Measurements from ENCODE around the gene SLC12A4.

Gene SLC12A4

GRCh38 chr16:67965668-67966548, 2.5 kb downstream of the SLC12A4 start:
- no peak for DNase-seq (ENCODE audit: extremely low read depth, insufficient read length)
- Histone ChIP-seq H3K4me3 (replicated peaks; ENCODE audit: low read depth, low read length) (peak overlapping the region; percentile 66), H3K36me3 (ENCODE audit: control insufficient read depth, insufficient read depth, low read length) (peaks cover 19% of the 10 kb centered on the region), H3K27me3 (replicated peaks; ENCODE audit: control insufficient read depth, insufficient read depth, low read length) (no peaks in the 10 kb centered on the region)
- no peak for TF ChIP-seq CTCF (IDR thresholded peaks at IDR 0.05; ENCODE audit: insufficient read depth, low read length, poor library complexity, severe bottlenecking)

- TF ChIP-seq CTCF (IDR thresholded peaks at IDR 0.05; ENCODE audit: insufficient read depth, low read length, poor library complexity, severe bottlenecking): no peak
- H3K27me3 ChIP-seq (replicated peaks; ENCODE audit: control insufficient read depth, insufficient read depth, low read length): no peaks in the 10 kb centered on the region
- H3K4me3 ChIP-seq (replicated peaks; ENCODE audit: low read depth, low read length): no peak overlapping the region
- peaks cover 29% of the 10 kb centered on the region for H3K36me3 ChIP-seq (ENCODE audit: control insufficient read depth, insufficient read depth, low read length)
- no peak for DNase-seq (ENCODE audit: extremely low read depth, insufficient read length)
Measured at GRCh38 chr16:67964477-67965131, 3.8 kb downstream of the SLC12A4 start.

- H3K36me3 ChIP-seq (ENCODE audit: control insufficient read depth, insufficient read depth, low read length): peaks cover 35% of the 10 kb centered on the region
- no peak overlapping the region for H3K4me3 ChIP-seq (replicated peaks; ENCODE audit: low read depth, low read length)
- no peaks in the 10 kb centered on the region for H3K27me3 ChIP-seq (replicated peaks; ENCODE audit: control insufficient read depth, insufficient read depth, low read length)
- DNase-seq (ENCODE audit: extremely low read depth, insufficient read length): no peak
- TF ChIP-seq CTCF (IDR thresholded peaks at IDR 0.05; ENCODE audit: insufficient read depth, low read length, poor library complexity, severe bottlenecking): no peak
Measured at GRCh38 chr16:67963662-67964321, 4.6 kb downstream of the SLC12A4 start.

- no peak for TF ChIP-seq CTCF (IDR thresholded peaks at IDR 0.05; ENCODE audit: insufficient read depth, low read length, poor library complexity, severe bottlenecking)
- Histone ChIP-seq H3K27me3 (replicated peaks; ENCODE audit: control insufficient read depth, insufficient read depth, low read length) (no peaks in the 10 kb centered on the region), H3K4me3 (replicated peaks; ENCODE audit: low read depth, low read length) (no peak overlapping the region), H3K36me3 (ENCODE audit: control insufficient read depth, insufficient read depth, low read length) (peaks cover 39% of the 10 kb centered on the region)
- no peak for DNase-seq (ENCODE audit: extremely low read depth, insufficient read length)
Measured at GRCh38 chr16:67963292-67963661, 5.2 kb downstream of the SLC12A4 start.

GRCh38 chr16:67962135-67962534, 6.3 kb downstream of the SLC12A4 start:
- H3K4me3 ChIP-seq (replicated peaks; ENCODE audit: low read depth, low read length): no peak overlapping the region
- DNase-seq (ENCODE audit: extremely low read depth, insufficient read length): no peak
- no peak for TF ChIP-seq CTCF (IDR thresholded peaks at IDR 0.05; ENCODE audit: insufficient read depth, low read length, poor library complexity, severe bottlenecking)
- H3K36me3 ChIP-seq (ENCODE audit: control insufficient read depth, insufficient read depth, low read length): peaks cover 45% of the 10 kb centered on the region
- H3K27me3 ChIP-seq (replicated peaks; ENCODE audit: control insufficient read depth, insufficient read depth, low read length): no peaks in the 10 kb centered on the region
